PC-9 (cell line): ENCODE data around the gene PCK2. TPM values are rescaled to one million over a fixed set of nuclear protein-coding genes. Genes with fewer than 3 reads are reported as not detected.

ENCODE experiments used
- BruUV-seq: library from RNA; stranded (reverse); fragments of 400-500 nt; replicated peaks from 2 replicates; lab custom pipeline; 2021; lab: Mats Ljungman, UMichigan
- CTCF ChIA-PET: fragments of 300-600 bp; sonication (Branson Sonifier 250); formaldehyde crosslinking; loops from one replicate; lab custom pipeline; 2022; ENCODE audit warnings: antibody characterized with exemption; lab: Charles Lee
- POLR2A ChIA-PET: fragments of 300-600 bp; sonication (Branson Sonifier 250); formaldehyde crosslinking; loops from one replicate; lab custom pipeline; 2022; ENCODE audit warnings: antibody characterized with exemption; ENCODE audit not compliant: unreplicated experiment; lab: Charles Lee
- DNase-seq, 2 experiments: peaks; one replicate each; pipeline versions ENCODE4 v3.0.0 to v3.0.0-alpha.2; 2015 to 2022; ENCODE audit warnings: mixed read lengths in 1 of 2
- H2AFZ ChIP-seq: fragments of 200-600 bp; sonication (generic); 2 replicates; pipeline ENCODE4 v1.8.1; 2017; ENCODE audit warnings: antibody characterized with exemption
- H3F3A ChIP-seq: fragments of 200-600 bp; sonication (generic); 2 replicates; pipeline ENCODE4 v1.8.1; 2017; ENCODE audit warnings: antibody characterized with exemption, mild to moderate bottlenecking, low read depth; ENCODE audit not compliant: insufficient read depth
- H3K27ac ChIP-seq: fragments of 200-600 bp; sonication (generic); 2 replicates; pipeline ENCODE4 v1.6.1; 2016; ENCODE audit warnings: mixed run types
- H3K27me3 ChIP-seq: fragments of 200-600 bp; sonication (generic); 2 replicates; pipeline ENCODE4 v1.6.1; 2016; ENCODE audit warnings: low read depth, mixed run types; ENCODE audit not compliant: insufficient read depth
- H3K36me3 ChIP-seq: fragments of 200-600 bp; sonication (generic); 2 replicates; pipeline ENCODE4 v1.6.1; 2016; ENCODE audit warnings: low read depth, mixed run types
- H3K4me1 ChIP-seq: fragments of 200-600 bp; sonication (generic); replicated peaks from 2 replicates; pipeline ENCODE4 v1.6.1; 2016; ENCODE audit warnings: mixed run types; ENCODE audit not compliant: insufficient read depth
- H3K4me2 ChIP-seq: fragments of 200-600 bp; sonication (generic); 2 replicates; pipeline ENCODE4 v1.6.1; 2017; ENCODE audit warnings: mixed run types
- H3K4me3 ChIP-seq: fragments of 200-600 bp; sonication (generic); 2 replicates; pipeline ENCODE4 v1.6.1; 2016; ENCODE audit warnings: mixed run types
- H3K79me2 ChIP-seq: fragments of 200-600 bp; sonication (generic); 2 replicates; pipeline ENCODE4 v1.6.1; 2017; ENCODE audit warnings: low read depth, mixed run types
- H3K9me2 ChIP-seq: fragments of 200-600 bp; sonication (generic); 2 replicates; pipeline ENCODE4 v1.8.1; 2017; ENCODE audit warnings: mild to moderate bottlenecking; ENCODE audit not compliant: insufficient read depth
- H3K9me3 ChIP-seq: fragments of 200-600 bp; sonication (generic); 2 replicates; pipeline ENCODE4 v1.8.1; 2016; ENCODE audit warnings: low read depth; ENCODE audit not compliant: insufficient read depth
- H4K20me1 ChIP-seq: fragments of 200-600 bp; sonication (generic); 2 replicates; pipeline ENCODE4 v1.8.1; 2017; ENCODE audit not compliant: insufficient read depth
- CTCF ChIP-seq: fragments of 200-600 bp; sonication (generic); conservative IDR thresholded peaks from 2 replicates; pipeline ENCODE4 v1.6.1; 2017; ENCODE audit warnings: mixed run types, antibody characterized with exemption, mild to moderate bottlenecking, moderate library complexity
- EZH2 ChIP-seq: fragments of 200-600 bp; sonication (generic); IDR thresholded peaks from 2 replicates; pipeline ENCODE4 v1.8.0; 2017; ENCODE audit warnings: antibody characterized with exemption, low read depth
- intact Hi-C: fragments of 100-400 bp; cut with micrococcal nuclease; formaldehyde crosslinking; loops from one replicate; pipeline ENCODE4 v1.10.0; 2022; ENCODE audit not compliant: unreplicated experiment
- microRNA-seq: library from miRNA; unstranded; fragments of <30 nt; microRNA quantifications from one replicate; pipeline ENCODE4 v1.2.0, GENCODE V29; 2021; ENCODE audit warnings: borderline number of aligned reads, borderline replicate concordance
- total RNA-seq: library from RNA; stranded (reverse); gene quantifications from 2 replicates; pipeline ENCODE4 v1.2.3, GENCODE V29; 2021

The PCK2 gene
- total RNA-seq, 1 experiment from 2014 or later, result 77.4 TPM

DNA sequence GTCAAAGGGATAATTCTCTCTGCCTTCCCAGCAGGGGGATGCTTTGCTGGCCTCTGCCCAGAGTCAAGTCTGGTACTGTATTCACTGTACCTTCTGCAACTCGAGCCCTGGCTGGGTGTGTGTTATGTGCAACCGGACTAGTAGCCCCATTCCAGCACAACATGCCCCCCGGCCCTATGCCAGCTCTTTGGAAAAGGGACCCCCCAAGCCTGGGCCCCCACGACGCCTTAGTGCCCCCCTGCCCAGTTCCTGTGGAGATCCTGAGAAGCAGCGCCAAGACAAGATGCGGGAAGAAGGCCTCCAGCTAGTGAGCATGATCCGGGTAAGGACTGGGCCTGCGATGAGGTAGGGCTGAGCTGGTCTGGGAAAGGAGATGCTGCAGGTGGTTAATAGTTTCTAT, 56.5 kb downstream of the PCK2 start:
- Histone ChIP-seq H3K27me3 (no peaks in the 10 kb centered on the region), H3K9me3 (no peaks in the 10 kb centered on the region), H3K36me3 (no peaks in the 10 kb centered on the region; the same call in 1 of the 2 replicates), H3K4me2 (no peak overlapping the region), H2AFZ (no peak overlapping the region), H3K27ac (no peak overlapping the region), H3K4me1 (peaks cover 10% of the 10 kb centered on the region), H3K4me3 (no peak overlapping the region), H3K79me2 (peaks cover 25% of the 10 kb centered on the region), H3F3A (peaks cover 3% of the 10 kb centered on the region; the same call in 1 of the 2 replicates), H4K20me1 (no peaks in the 10 kb centered on the region), H3K9me2 (no peaks in the 10 kb centered on the region)
- CTCF ChIA-PET, result no interaction called here
- DNase-seq, result no peak
- BruUV-seq, result no TSS peak
- POLR2A ChIA-PET, result no interaction called here
- TF ChIP-seq EZH2, result no peak
- TF ChIP-seq CTCF, result no peak
- intact Hi-C loops, result no loop called here

GRCh38 chr14:24150993-24151392, 56.9 kb downstream of the PCK2 start:
- intact Hi-C loops, result no loop called here
- H3K4me3 ChIP-seq, result no peak overlapping the region
- H3K9me3 ChIP-seq, result no peaks in the 10 kb centered on the region
- H3K4me2 ChIP-seq, result no peak overlapping the region
- H3K27ac ChIP-seq, result no peak overlapping the region
- peaks cover 21% of the 10 kb centered on the region for H3K79me2 ChIP-seq
- POLR2A ChIA-PET, result no interaction called here
- DNase-seq, result no peak
- TF ChIP-seq CTCF (no peak), EZH2 (no peak)
- H3F3A ChIP-seq, result peaks cover 3% of the 10 kb centered on the region; the same call in 1 of the 2 replicates
- H3K27me3 ChIP-seq, result no peaks in the 10 kb centered on the region
- no peak overlapping the region for H2AFZ ChIP-seq
- BruUV-seq, result no TSS peak
- H4K20me1 ChIP-seq, result no peaks in the 10 kb centered on the region
- no peaks in the 10 kb centered on the region; the same call in 1 of the 2 replicates for H3K36me3 ChIP-seq
- H3K9me2 ChIP-seq, result no peaks in the 10 kb centered on the region
- peaks cover 6% of the 10 kb centered on the region; the same call in 1 of the 2 replicates for H3K4me1 ChIP-seq
- CTCF ChIA-PET, result interaction anchor here (1.1 kb wide), 1 partner anchor 10 kb away, joined by 4 read pairs; the partner anchor contains the start of gene IRF9

GRCh38 chr14:24151404-24152080, 57.4 kb downstream of the PCK2 start:
- Histone ChIP-seq H3K4me3 (no peak overlapping the region), H3K27me3 (no peaks in the 10 kb centered on the region), H3K36me3 (no peaks in the 10 kb centered on the region; the same call in 1 of the 2 replicates), H3K9me2 (no peaks in the 10 kb centered on the region), H2AFZ (no peak overlapping the region), H3K4me2 (no peak overlapping the region), H3K79me2 (peaks cover 20% of the 10 kb centered on the region), H3K4me1 (peaks cover 6% of the 10 kb centered on the region; the same call in 1 of the 2 replicates), H4K20me1 (no peaks in the 10 kb centered on the region), H3K27ac (no peak overlapping the region), H3K9me3 (no peaks in the 10 kb centered on the region), H3F3A (peaks cover 3% of the 10 kb centered on the region; the same call in 1 of the 2 replicates)
- CTCF ChIA-PET, result interaction anchor here (1.1 kb wide), 1 partner anchor 10 kb away, joined by 4 read pairs; the partner anchor contains the start of gene IRF9
- DNase-seq, result no peak
- no TSS peak for BruUV-seq
- POLR2A ChIA-PET, result no interaction called here
- TF ChIP-seq EZH2, result no peak
- TF ChIP-seq CTCF, result no peak
- intact Hi-C loops, result no loop called here

Small RNAs within 50 kb of the gene (microRNA-seq; reads per million reads assigned to microRNA genes)
- not detected for gene MIR7703

Other genes starting within 250 kb of the PCK2 start
- 17.6 and 24.1 TPM in 2 replicates for gene DHRS4, start 140.5 kb upstream of the PCK2 start, total RNA-seq
- gene DHRS4L2, start 105.4 kb upstream of the PCK2 start, total RNA-seq, result 14.8 and 22.8 TPM in 2 replicates
- gene CARMIL3, start 42.3 kb upstream of the PCK2 start, total RNA-seq, result not detected in 2 replicates
- not detected in 2 replicates for gene CPNE6, start 22.7 kb upstream of the PCK2 start, total RNA-seq
- gene DCAF11, start 20.5 kb downstream of the PCK2 start, total RNA-seq, result 52.7 and 87.6 TPM in 2 replicates
- 1.2 and 2.3 TPM in 2 replicates for gene NRL, start 20.6 kb downstream of the PCK2 start, total RNA-seq
- gene FITM1, start 36.3 kb downstream of the PCK2 start, total RNA-seq, result 0.48 and 0.72 TPM in 2 replicates
- 172 and 174 TPM in 2 replicates for gene PSME1, start 41.9 kb downstream of the PCK2 start, total RNA-seq
- gene EMC9, start 47.3 kb downstream of the PCK2 start, total RNA-seq, result 27.4 and 37.1 TPM in 2 replicates
- 96.0 and 153 TPM in 2 replicates for gene PSME2, start 52.3 kb downstream of the PCK2 start, total RNA-seq
- 44.6 and 60.8 TPM in 2 replicates for gene RNF31, start 53.2 kb downstream of the PCK2 start, total RNA-seq
- 18.8 and 21.4 TPM in 2 replicates for gene IRF9, start 67.0 kb downstream of the PCK2 start, total RNA-seq
- gene REC8, start 77.8 kb downstream of the PCK2 start, total RNA-seq, result 6.5 and 8.3 TPM in 2 replicates
- 39.0 and 44.1 TPM in 2 replicates for gene IPO4, start 94.5 kb downstream of the PCK2 start, total RNA-seq
- gene TM9SF1, start 101.1 kb downstream of the PCK2 start, total RNA-seq, result 37.3 and 41.2 TPM in 2 replicates
- gene TSSK4, start 111.4 kb downstream of the PCK2 start, total RNA-seq, result not detected in 2 replicates
- gene CHMP4A, start 119.2 kb downstream of the PCK2 start, total RNA-seq, result 31.2 and 37.6 TPM in 2 replicates
- 8.7 and 15.3 TPM in 2 replicates for gene MDP1, start 121.8 kb downstream of the PCK2 start, total RNA-seq
- gene NEDD8, start 138.1 kb downstream of the PCK2 start, total RNA-seq, result 134 and 179 TPM in 2 replicates
- 55.3 and 63.7 TPM in 2 replicates for gene GMPR2, start 138.6 kb downstream of the PCK2 start, total RNA-seq
- 22.4 and 23.0 TPM in 2 replicates for gene TINF2, start 148.3 kb downstream of the PCK2 start, total RNA-seq
- 7.2 and 7.5 TPM in 2 replicates for gene TGM1, start 168.9 kb downstream of the PCK2 start, total RNA-seq
- gene RABGGTA, start 177.3 kb downstream of the PCK2 start, total RNA-seq, result 25.2 and 30.1 TPM in 2 replicates
- 37.9 and 41.4 TPM in 2 replicates for gene DHRS1, start 205.5 kb downstream of the PCK2 start, total RNA-seq
- 24.4 and 31.1 TPM in 2 replicates for gene NOP9, start 205.5 kb downstream of the PCK2 start, total RNA-seq
- not detected in 2 replicates for gene CIDEB, start 213.7 kb downstream of the PCK2 start, total RNA-seq
- 15.0 and 26.1 TPM in 2 replicates for gene LTB4R2, start 215.8 kb downstream of the PCK2 start, total RNA-seq
- gene LTB4R, start 217.2 kb downstream of the PCK2 start, total RNA-seq, result 10.3 and 16.4 TPM in 2 replicates
- gene ADCY4, start 240.8 kb downstream of the PCK2 start, total RNA-seq, result 1.8 and 2.0 TPM in 2 replicates
- 4.0 and 6.4 TPM in 2 replicates for gene RIPK3, start 245.7 kb downstream of the PCK2 start, total RNA-seq